GM12891 (cell line): Measurements from ENCODE around the gene EGFR.

Source experiments
- PAX5 ChIP-seq: IDR thresholded peaks from 2 replicates; pipeline ENCODE4 v1.6.1; 2011; ENCODE audit warnings: low read length, moderate library complexity, mild to moderate bottlenecking; ENCODE audit not compliant: insufficient read depth, severe bottlenecking
- POLR2A ChIP-seq: IDR thresholded peaks from 2 replicates; pipeline ENCODE4 v1.6.1; 2011; ENCODE audit warnings: low read depth, low read length, control low read depth
- POLR2AphosphoS5 ChIP-seq: IDR thresholded peaks from 2 replicates; pipeline ENCODE4 v1.6.1; 2011; ENCODE audit warnings: low read depth, low read length, control low read depth
- POU2F2 ChIP-seq: IDR thresholded peaks from 2 replicates; pipeline ENCODE4 v1.6.1; 2011; ENCODE audit warnings: low read depth, mild to moderate bottlenecking, control low read depth, low read length, moderate library complexity
- SPI1 ChIP-seq: IDR thresholded peaks from 2 replicates; pipeline ENCODE4 v1.6.1; 2011; ENCODE audit warnings: low read depth, low read length, control low read depth
- TAF1 ChIP-seq: IDR thresholded peaks from 2 replicates; pipeline ENCODE4 v1.6.1; 2011; ENCODE audit warnings: low read depth, low read length, control low read depth

DNA sequence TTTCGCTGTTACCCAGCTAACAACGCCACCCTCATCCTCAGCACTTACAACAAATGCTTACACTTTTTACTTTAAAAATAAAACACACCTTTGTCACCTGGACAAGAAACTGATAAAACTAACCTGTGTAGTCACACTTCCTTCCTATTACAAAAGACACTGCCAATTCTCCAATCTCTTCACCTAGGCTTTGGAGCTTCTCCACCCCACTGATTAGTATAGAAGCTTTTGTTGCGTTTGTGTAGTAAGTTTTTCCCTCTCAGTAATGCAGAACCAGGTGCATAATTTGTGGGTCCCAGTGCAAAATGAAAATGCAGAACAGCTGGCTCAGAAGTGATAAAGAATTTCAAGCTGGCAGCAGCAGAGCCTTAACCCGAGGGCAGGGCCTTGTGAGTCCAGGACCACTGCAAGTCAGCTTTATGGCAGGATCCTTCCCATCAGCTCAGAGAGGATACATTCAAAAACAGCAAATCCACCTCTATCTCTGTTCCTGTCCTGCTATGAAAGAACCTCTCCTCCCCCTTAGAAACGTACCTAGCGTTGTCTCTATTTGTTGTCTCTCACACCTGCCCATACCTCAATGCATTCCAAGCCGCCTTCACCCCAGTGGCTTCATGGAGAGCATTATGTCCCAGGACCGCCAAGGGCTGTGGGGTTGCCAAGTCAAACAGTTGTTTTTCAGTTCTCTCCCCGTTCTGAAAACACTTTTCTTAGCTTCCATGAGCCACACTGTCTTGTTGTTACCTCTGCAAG, 40.3 kb upstream of the EGFR start:
- TF ChIP-seq POLR2AphosphoS5: no peak
- TF ChIP-seq POLR2A: no peak
- TF ChIP-seq TAF1: no peak
- TF ChIP-seq POU2F2: no peak
- no peak for TF ChIP-seq SPI1
- no peak for TF ChIP-seq PAX5
